Mucosa of gallbladder (tissue), 1 donor: Measurements from ENCODE around the gene POSTN. TPM values are rescaled to one million over a fixed set of nuclear protein-coding genes. Genes with fewer than 3 reads are reported as not detected.
"Not testable (repeated sequence)": the region's sequence is repeated elsewhere in the genome, so short reads cannot be mapped to it uniquely, and the experiment has no call there.

Source experiments
- DNase-seq: peaks from one replicate; pipeline ENCODE4 v3.0.0-alpha.2; 2020; ENCODE audit warnings: low spot score
- total RNA-seq: library from RNA; stranded (reverse); gene quantifications from one replicate; pipeline ENCODE4 v1.2.1, GENCODE V29; 2021
- donor health status: DM: no; HTN: no; CAD: no.

Gene POSTN
- total RNA-seq, 1 donor from 2014 or later, result 22.4 TPM

- no peak for DNase-seq
Measured at GRCh38 chr13:37595162-37595561, 3.4 kb downstream of the POSTN start.

GRCh38 chr13:37594550-37594949 is 4.0 kb downstream of the POSTN start:
- no peak for DNase-seq

- DNase-seq, result not testable (repeated sequence)
Measured at GRCh38 chr13:37589381-37589780, 9.2 kb downstream of the POSTN start.

- DNase-seq, result no peak
Measured at GRCh38 chr13:37587236-37587635, 11.3 kb downstream of the POSTN start.

GRCh38 chr13:37586164-37586563 is 12.4 kb downstream of the POSTN start:
- no peak for DNase-seq

- no peak for DNase-seq
Measured at GRCh38 chr13:37585541-37585940, 13.0 kb downstream of the POSTN start.

GRCh38 chr13:37576601-37577000 is 22.0 kb downstream of the POSTN start:
- DNase-seq, result no peak

- DNase-seq, result no peak
Measured at GRCh38 chr13:37565425-37565824, 33.1 kb downstream of the POSTN start.

- no peak for DNase-seq
Measured at GRCh38 chr13:37561031-37561430, 37.5 kb downstream of the POSTN start.

- DNase-seq, result no peak
Measured at GRCh38 chr13:37560526-37560925, 38.0 kb downstream of the POSTN start.

- DNase-seq, result not testable (repeated sequence)
Measured at GRCh38 chr13:37558766-37559165, 39.8 kb downstream of the POSTN start.

- no peak for DNase-seq
Measured at GRCh38 chr13:37546087-37546486, 52.5 kb downstream of the POSTN start.

GRCh38 chr13:37544995-37545394 is 53.6 kb downstream of the POSTN start:
- no peak for DNase-seq

GRCh38 chr13:37539976-37540605 is 58.5 kb downstream of the POSTN start:
- no peak for DNase-seq

- DNase-seq, result no peak
Measured at GRCh38 chr13:37539170-37539569, 59.4 kb downstream of the POSTN start.

GRCh38 chr13:37535501-37535900 is 63.1 kb downstream of the POSTN start:
- no peak for DNase-seq

GRCh38 chr13:37534676-37535075 is 63.9 kb downstream of the POSTN start:
- no peak for DNase-seq

- DNase-seq, result no peak
Measured at GRCh38 chr13:37534181-37534580, 64.4 kb downstream of the POSTN start.

- no peak for DNase-seq
Measured at GRCh38 chr13:37531049-37531448, 67.5 kb downstream of the POSTN start.

- no peak for DNase-seq
Measured at GRCh38 chr13:37529751-37530385, 68.7 kb downstream of the POSTN start.

GRCh38 chr13:37526710-37527473 is 71.7 kb downstream of the POSTN start:
- DNase-seq, result no peak

GRCh38 chr13:37515226-37515625 is 83.3 kb downstream of the POSTN start:
- no peak for DNase-seq
